K562 (cell line): ENCODE results near the gene MICAL2. TPM values are rescaled to one million over a fixed set of nuclear protein-coding genes. Genes with fewer than 3 reads are reported as not detected.

Source experiments
- ATAC-seq: fragments of 200-7000 bp; cut with Tn5 transposase; 3 replicates; pipeline ENCODE4 v1.9.1; 2020; ENCODE audit warnings: moderate library complexity
- BruUV-seq: library from RNA; stranded (reverse); fragments of 400-500 nt; replicated peaks from 2 replicates; lab custom pipeline; 2021; lab: Mats Ljungman, UMichigan
- CTCF ChIA-PET: fragments of 300-600 bp; formaldehyde crosslinking; extraction: SDS; loops from one replicate; lab custom pipeline; 2021; ENCODE audit warnings: low intra/inter-chr PET ratio; lab: Yijun Ruan, JAX
- POLR2A ChIA-PET: fragments of 300-600, 350-650 bp; sonication (Branson Sonifier 250); formaldehyde crosslinking; extraction: SDS; loops from one replicate; lab custom pipeline; 2021; ENCODE audit warnings: antibody characterized with exemption, inconsistent platforms; lab: Yijun Ruan, JAX
- DNase-seq, 4 experiments: peaks; one replicate each; pipeline versions ENCODE4 v3.0.0 to v3.0.0-alpha.2; 2011 to 2018; ENCODE audit warnings: low spot score in 3 of 4, mixed read lengths in 3 of 4; ENCODE audit errors: extremely low read depth in 1 of 4
- FAIRE-seq: peaks from 2 replicates; lab custom pipeline; 2011; peaks lifted over from hg19 to GRCh38; lab: Jason Lieb, UNC
- H2AFZ ChIP-seq: 2 replicates; pipeline ENCODE4 v1.6.0; 2011; ENCODE audit warnings: low read depth, low read length, control low read depth, inconsistent platforms
- H3K27ac ChIP-seq: fragments of 200-600 bp; 3 replicates; pipeline ENCODE4 v1.8.0; 2011; ENCODE audit warnings: low read depth, mild to moderate bottlenecking, control low read depth, inconsistent platforms, low read length, moderate library complexity, mixed read lengths; ENCODE audit errors: extremely low read depth
- H3K27me3 ChIP-seq, 2 experiments: fragments of 300-600 bp in 1 of 2; 2 replicates in 1 of 2; 3 replicates in 1 of 2; pipeline versions ENCODE4 v1.6.0 to v1.8.0; 2011; ENCODE audit warnings: inconsistent platforms in 2 of 2, low read length in 2 of 2, mild to moderate bottlenecking in 1 of 2, mixed read lengths in 1 of 2, moderate library complexity in 1 of 2; ENCODE audit not compliant: control insufficient read depth in 2 of 2, insufficient read depth in 2 of 2
- H3K36me3 ChIP-seq: fragments of 300-600 bp; 3 replicates; pipeline ENCODE4 v1.8.0; 2011; ENCODE audit warnings: mild to moderate bottlenecking, low read length, inconsistent platforms; ENCODE audit not compliant: control insufficient read depth, insufficient read depth
- H3K4me1 ChIP-seq, 2 experiments: fragments of 200-600 bp in 1 of 2; replicated peaks in 1 of 2; 2 replicates in 1 of 2; 3 replicates in 1 of 2; pipeline versions ENCODE4 v1.5.1 to v1.8.0; 2011; ENCODE audit warnings: inconsistent platforms in 2 of 2, low read length in 2 of 2, mild to moderate bottlenecking in 1 of 2, mixed read lengths in 1 of 2, moderate library complexity in 1 of 2; ENCODE audit not compliant: control insufficient read depth in 2 of 2, insufficient read depth in 2 of 2
- H3K4me2 ChIP-seq: 2 replicates; pipeline ENCODE4 v1.6.1; 2011; ENCODE audit warnings: low read length, control low read depth, inconsistent platforms, mixed read lengths; ENCODE audit not compliant: insufficient read depth
- H3K4me3 ChIP-seq: fragments of 200-600 bp; sonication (generic), shearing (Covaris generic); 2 replicates; pipeline ENCODE4 v1.5.1; 2016; ENCODE audit warnings: control low read depth, inconsistent platforms
- H3K79me2 ChIP-seq: fragments of 200-600 bp; 3 replicates; pipeline ENCODE4 v1.8.0; 2011; ENCODE audit warnings: low read length, inconsistent platforms; ENCODE audit not compliant: control insufficient read depth, insufficient read depth
- H3K9ac ChIP-seq, 2 experiments: 2 replicates each; pipeline versions ENCODE4 v1.6.0 to v1.6.1; 2011; ENCODE audit warnings: low read depth in 2 of 2, low read length in 2 of 2, control low read depth in 1 of 2, inconsistent platforms in 1 of 2, mild to moderate bottlenecking in 1 of 2, mixed read lengths in 1 of 2; ENCODE audit not compliant: insufficient read depth in 1 of 2
- H3K9me1 ChIP-seq: one replicate; pipeline ENCODE4 v1.6.0; 2011; ENCODE audit warnings: inconsistent platforms, mild to moderate bottlenecking, low read length, moderate library complexity; ENCODE audit not compliant: control insufficient read depth, insufficient read depth
- H3K9me3 ChIP-seq: replicated peaks from 2 replicates; pipeline ENCODE4 v1.5.1; 2011; ENCODE audit warnings: low read depth, low read length, inconsistent platforms; ENCODE audit not compliant: control insufficient read depth, insufficient read depth
- H4K20me1 ChIP-seq: replicated peaks from 2 replicates; pipeline ENCODE4 v1.6.1; 2011; ENCODE audit warnings: low read length, inconsistent platforms, mixed read lengths; ENCODE audit not compliant: control insufficient read depth, insufficient read depth
- NR3C1 ChIP-seq: sonication (generic); formaldehyde crosslinking; IDR thresholded peaks from 2 replicates; pipeline ENCODE4 v1.8.1; 2022; ENCODE audit warnings: missing genetic modification reagents
- RAD21 ChIP-seq, 2 experiments: fragments of 250-450 bp in 1 of 2; fragments of 450-650 bp in 1 of 2; sonication (Bioruptor Pico) in 1 of 2; formaldehyde crosslinking in 1 of 2; IDR thresholded peaks in 1 of 2; conservative IDR thresholded peaks in 1 of 2; 2 replicates each; pipeline versions ENCODE4 v1.4.0 to v1.8.0; 2020 to 2022; ENCODE audit warnings: mild to moderate bottlenecking in 2 of 2, moderate library complexity in 1 of 2
- SPI1 ChIP-seq: IDR thresholded peaks from 2 replicates; pipeline ENCODE4 v1.6.1; 2011; ENCODE audit warnings: low read depth, low read length, control low read depth, borderline replicate concordance
- TBL1XR1 ChIP-seq, 2 experiments: IDR thresholded peaks; 2 replicates each; pipeline ENCODE4 v1.6.1; 2012; ENCODE audit warnings: improper control_type of control experiment in 2 of 2, low read length in 2 of 2, mild to moderate bottlenecking in 1 of 2
- ZNF445 ChIP-seq: fragments of 250-450 bp; sonication (Bioruptor Pico); IDR thresholded peaks from 2 replicates; pipeline ENCODE4 v1.4.0; 2020; ENCODE audit warnings: low read depth, mild to moderate bottlenecking, moderate library complexity
- WGBS: fragments of 100-300 bp; shearing (Covaris generic); methylation state at CpG from one replicate; pipeline ENCODE4 v1.1.6; 2016; ENCODE audit warnings: low coverage, mixed read lengths; ENCODE audit not compliant: insufficient coverage; ENCODE audit errors: missing lambda C conversion rate; 5-methylcytosine and 5-hydroxymethylcytosine counted together
- in situ Hi-C: fragments of 300-500 bp; cut with MboI; formaldehyde crosslinking; loops from 4 replicates; pipeline ENCODE4 v1.15.0; 2018; ENCODE audit warnings: inconsistent platforms, mixed read lengths
- intact Hi-C: fragments of 100-400 bp; cut with micrococcal nuclease; formaldehyde crosslinking; loops from 2 replicates; pipeline ENCODE4 v1.14.2; 2022
- polyA plus RNA-seq, 8 experiments: library from polyadenylated mRNA; depleted of rRNA in 4 of 8; stranded (reverse) in 5 of 8; unstranded in 3 of 8; fragments of >200 nt; fragmentation: Nextera tagmentation in 2 of 8; fragmentation: Illumina TruSeq in 1 of 8; extraction: Ambion mirVana in 2 of 8; extraction: Trizol in 1 of 8; gene quantifications; 2 replicates each; pipeline versions ENCODE4 v1.2.1 to v1.2.3, GENCODE V29; 2011 to 2014; ENCODE audit warnings: inconsistent platforms in 1 of 8, missing spikeins in 1 of 8
- total RNA-seq, 7 experiments: library from RNA; depleted of rRNA in 6 of 7; stranded (reverse); fragments of >200 nt in 6 of 7; fragmentation: Illumina TruSeq in 2 of 7; extraction: Trizol in 2 of 7; gene quantifications; 2 replicates each; pipeline versions ENCODE4 v1.2.1 to v1.2.3, GENCODE V29; 2011 to 2021; ENCODE audit warnings: low replicate concordance in 1 of 7
- TF ChIP-seq, protein P1 (sequence below): fragments of 200-600 bp; sonication (generic); IDR thresholded peaks from one replicate; pipeline ENCODE4 v1.6.1; 2012; ENCODE audit warnings: mild to moderate bottlenecking, low read depth, low read length, inconsistent platforms
- TF ChIP-seq, protein P2 (sequence below): sonication (generic); formaldehyde crosslinking; IDR thresholded peaks from 2 replicates; pipeline ENCODE4 v1.8.1; 2023; ENCODE audit warnings: mild to moderate bottlenecking, missing genetic modification reagents

Gene MICAL2
- total and polyA plus RNA-seq, 9 of the 15 experiments (the other 6 are each of a cell fraction or from before 2014, with no cell fraction given), result 4.7 to 64.2 (median 33.6) TPM

DNA sequence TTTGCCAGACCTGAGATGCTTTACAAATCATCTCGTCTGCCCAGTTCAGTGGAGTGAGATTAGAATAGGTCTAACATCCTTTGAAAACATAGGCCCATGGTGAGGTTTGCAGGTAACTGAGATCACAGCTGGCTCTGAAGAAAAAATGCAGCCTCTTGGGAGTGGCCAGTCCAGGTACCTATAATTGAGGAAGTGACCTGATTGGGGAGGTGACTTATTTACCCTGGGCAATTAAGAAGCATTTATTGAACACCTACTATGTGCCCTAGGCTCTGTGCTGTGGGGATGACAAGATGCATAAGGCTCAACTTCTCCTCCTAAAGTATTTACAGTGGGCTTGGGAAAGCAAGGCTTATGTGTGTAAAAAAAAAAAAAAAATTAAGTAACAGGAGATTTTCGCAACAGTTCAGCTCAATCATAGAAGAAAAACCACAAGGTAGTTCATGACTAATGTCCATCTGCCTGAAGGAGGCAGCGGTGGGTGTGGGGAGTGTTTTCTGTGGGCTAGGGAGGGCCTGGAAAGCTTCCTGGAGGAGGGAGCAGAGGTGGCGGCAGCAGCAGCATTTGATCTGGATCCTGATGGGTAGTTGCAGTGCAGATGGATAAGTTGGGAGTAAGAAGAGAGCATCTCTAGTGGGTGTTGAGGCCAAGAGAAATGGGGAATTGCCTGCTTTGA is 16.1 kb downstream of the MICAL2 start:
- peak; percentile 13; the same call in 1 of the 3 replicates for ATAC-seq
- H3K4me3 ChIP-seq, result no peak overlapping the region
- H3K36me3 ChIP-seq, result 0 out of 3 replicates have a peak, but pooled peaks cover 1% of the 10 kb centered on the region
- 20% methylated on average over 4 of the region's 4 CpGs for WGBS
- peaks cover 27 to 55% of the 10 kb centered on the region in 2 experiments for H3K4me1 ChIP-seq
- ChIA-PET CTCF (no interaction called here), POLR2A (interaction anchor here (0.6 to 4.3 kb wide), 9 partner anchors 8 to 172 kb away, joined by 3 to 37 read pairs (median 3); no protein-coding TSS in a partner anchor)
- in situ Hi-C loops (no loop called here), intact Hi-C loops (no loop called here)
- H3K9me1 ChIP-seq, result no peaks in the 10 kb centered on the region
- H3K4me2 ChIP-seq, result no peak overlapping the region
- no TSS peak for BruUV-seq
- peak in 1 of 4 experiments; percentile 36 for DNase-seq
- FAIRE-seq, result peak; percentile 59
- peaks cover 11% of the 10 kb centered on the region; the same call in 2 of the 3 replicates for H3K79me2 ChIP-seq
- H3K9ac ChIP-seq, result no peak overlapping the region
- H3K27me3 ChIP-seq, result no peaks in the 10 kb centered on the region
- no peak overlapping the region for H2AFZ ChIP-seq
- H3K9me3 ChIP-seq, result no peaks in the 10 kb centered on the region
- no peak overlapping the region; the same call in 2 of the 3 replicates for H3K27ac ChIP-seq
- no peaks in the 10 kb centered on the region for H4K20me1 ChIP-seq
- peak; percentile 73 for TF ChIP-seq SPI1
- TF ChIP-seq NR3C1, result no peak
- TF ChIP-seq, protein P1, sequence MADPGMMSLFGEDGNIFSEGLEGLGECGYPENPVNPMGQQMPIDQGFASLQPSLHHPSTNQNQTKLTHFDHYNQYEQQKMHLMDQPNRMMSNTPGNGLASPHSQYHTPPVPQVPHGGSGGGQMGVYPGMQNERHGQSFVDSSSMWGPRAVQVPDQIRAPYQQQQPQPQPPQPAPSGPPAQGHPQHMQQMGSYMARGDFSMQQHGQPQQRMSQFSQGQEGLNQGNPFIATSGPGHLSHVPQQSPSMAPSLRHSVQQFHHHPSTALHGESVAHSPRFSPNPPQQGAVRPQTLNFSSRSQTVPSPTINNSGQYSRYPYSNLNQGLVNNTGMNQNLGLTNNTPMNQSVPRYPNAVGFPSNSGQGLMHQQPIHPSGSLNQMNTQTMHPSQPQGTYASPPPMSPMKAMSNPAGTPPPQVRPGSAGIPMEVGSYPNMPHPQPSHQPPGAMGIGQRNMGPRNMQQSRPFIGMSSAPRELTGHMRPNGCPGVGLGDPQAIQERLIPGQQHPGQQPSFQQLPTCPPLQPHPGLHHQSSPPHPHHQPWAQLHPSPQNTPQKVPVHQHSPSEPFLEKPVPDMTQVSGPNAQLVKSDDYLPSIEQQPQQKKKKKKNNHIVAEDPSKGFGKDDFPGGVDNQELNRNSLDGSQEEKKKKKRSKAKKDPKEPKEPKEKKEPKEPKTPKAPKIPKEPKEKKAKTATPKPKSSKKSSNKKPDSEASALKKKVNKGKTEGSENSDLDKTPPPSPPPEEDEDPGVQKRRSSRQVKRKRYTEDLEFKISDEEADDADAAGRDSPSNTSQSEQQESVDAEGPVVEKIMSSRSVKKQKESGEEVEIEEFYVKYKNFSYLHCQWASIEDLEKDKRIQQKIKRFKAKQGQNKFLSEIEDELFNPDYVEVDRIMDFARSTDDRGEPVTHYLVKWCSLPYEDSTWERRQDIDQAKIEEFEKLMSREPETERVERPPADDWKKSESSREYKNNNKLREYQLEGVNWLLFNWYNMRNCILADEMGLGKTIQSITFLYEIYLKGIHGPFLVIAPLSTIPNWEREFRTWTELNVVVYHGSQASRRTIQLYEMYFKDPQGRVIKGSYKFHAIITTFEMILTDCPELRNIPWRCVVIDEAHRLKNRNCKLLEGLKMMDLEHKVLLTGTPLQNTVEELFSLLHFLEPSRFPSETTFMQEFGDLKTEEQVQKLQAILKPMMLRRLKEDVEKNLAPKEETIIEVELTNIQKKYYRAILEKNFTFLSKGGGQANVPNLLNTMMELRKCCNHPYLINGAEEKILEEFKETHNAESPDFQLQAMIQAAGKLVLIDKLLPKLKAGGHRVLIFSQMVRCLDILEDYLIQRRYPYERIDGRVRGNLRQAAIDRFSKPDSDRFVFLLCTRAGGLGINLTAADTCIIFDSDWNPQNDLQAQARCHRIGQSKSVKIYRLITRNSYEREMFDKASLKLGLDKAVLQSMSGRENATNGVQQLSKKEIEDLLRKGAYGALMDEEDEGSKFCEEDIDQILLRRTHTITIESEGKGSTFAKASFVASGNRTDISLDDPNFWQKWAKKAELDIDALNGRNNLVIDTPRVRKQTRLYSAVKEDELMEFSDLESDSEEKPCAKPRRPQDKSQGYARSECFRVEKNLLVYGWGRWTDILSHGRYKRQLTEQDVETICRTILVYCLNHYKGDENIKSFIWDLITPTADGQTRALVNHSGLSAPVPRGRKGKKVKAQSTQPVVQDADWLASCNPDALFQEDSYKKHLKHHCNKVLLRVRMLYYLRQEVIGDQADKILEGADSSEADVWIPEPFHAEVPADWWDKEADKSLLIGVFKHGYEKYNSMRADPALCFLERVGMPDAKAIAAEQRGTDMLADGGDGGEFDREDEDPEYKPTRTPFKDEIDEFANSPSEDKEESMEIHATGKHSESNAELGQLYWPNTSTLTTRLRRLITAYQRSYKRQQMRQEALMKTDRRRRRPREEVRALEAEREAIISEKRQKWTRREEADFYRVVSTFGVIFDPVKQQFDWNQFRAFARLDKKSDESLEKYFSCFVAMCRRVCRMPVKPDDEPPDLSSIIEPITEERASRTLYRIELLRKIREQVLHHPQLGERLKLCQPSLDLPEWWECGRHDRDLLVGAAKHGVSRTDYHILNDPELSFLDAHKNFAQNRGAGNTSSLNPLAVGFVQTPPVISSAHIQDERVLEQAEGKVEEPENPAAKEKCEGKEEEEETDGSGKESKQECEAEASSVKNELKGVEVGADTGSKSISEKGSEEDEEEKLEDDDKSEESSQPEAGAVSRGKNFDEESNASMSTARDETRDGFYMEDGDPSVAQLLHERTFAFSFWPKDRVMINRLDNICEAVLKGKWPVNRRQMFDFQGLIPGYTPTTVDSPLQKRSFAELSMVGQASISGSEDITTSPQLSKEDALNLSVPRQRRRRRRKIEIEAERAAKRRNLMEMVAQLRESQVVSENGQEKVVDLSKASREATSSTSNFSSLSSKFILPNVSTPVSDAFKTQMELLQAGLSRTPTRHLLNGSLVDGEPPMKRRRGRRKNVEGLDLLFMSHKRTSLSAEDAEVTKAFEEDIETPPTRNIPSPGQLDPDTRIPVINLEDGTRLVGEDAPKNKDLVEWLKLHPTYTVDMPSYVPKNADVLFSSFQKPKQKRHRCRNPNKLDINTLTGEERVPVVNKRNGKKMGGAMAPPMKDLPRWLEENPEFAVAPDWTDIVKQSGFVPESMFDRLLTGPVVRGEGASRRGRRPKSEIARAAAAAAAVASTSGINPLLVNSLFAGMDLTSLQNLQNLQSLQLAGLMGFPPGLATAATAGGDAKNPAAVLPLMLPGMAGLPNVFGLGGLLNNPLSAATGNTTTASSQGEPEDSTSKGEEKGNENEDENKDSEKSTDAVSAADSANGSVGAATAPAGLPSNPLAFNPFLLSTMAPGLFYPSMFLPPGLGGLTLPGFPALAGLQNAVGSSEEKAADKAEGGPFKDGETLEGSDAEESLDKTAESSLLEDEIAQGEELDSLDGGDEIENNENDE, result no peak
- TF ChIP-seq, protein P2, sequence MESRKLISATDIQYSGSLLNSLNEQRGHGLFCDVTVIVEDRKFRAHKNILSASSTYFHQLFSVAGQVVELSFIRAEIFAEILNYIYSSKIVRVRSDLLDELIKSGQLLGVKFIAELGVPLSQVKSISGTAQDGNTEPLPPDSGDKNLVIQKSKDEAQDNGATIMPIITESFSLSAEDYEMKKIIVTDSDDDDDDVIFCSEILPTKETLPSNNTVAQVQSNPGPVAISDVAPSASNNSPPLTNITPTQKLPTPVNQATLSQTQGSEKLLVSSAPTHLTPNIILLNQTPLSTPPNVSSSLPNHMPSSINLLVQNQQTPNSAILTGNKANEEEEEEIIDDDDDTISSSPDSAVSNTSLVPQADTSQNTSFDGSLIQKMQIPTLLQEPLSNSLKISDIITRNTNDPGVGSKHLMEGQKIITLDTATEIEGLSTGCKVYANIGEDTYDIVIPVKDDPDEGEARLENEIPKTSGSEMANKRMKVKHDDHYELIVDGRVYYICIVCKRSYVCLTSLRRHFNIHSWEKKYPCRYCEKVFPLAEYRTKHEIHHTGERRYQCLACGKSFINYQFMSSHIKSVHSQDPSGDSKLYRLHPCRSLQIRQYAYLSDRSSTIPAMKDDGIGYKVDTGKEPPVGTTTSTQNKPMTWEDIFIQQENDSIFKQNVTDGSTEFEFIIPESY (CRISPR knock-in tag), result peak; percentile 59; the same call in 1 of the 2 replicates
- no peak for TF ChIP-seq ZNF445 (CRISPR knock-in tag)
- TF ChIP-seq TBL1XR1 (IDR thresholded peaks at IDR 0.05; ENCODE audit: low read length in 2 of 2), result no peak
- TF ChIP-seq RAD21 (CRISPR knock-in tag; conservative IDR thresholded peaks at IDR 0.05 in 1 of 2, IDR thresholded peaks at IDR 0.05 in 1 of 2), result peak in 1 of 2 experiments; percentile 26; a peak in 1 of 4 replicates
